ENCODE results near the gene MYO9A. TPM values are rescaled to one million over a fixed set of nuclear protein-coding genes. Genes with fewer than 3 reads are reported as not detected.
"Not testable (repeated sequence)": the region's sequence is repeated elsewhere in the genome, so short reads cannot be mapped to it uniquely, and the experiment has no call there.

The MYO9A gene
- polyA plus RNA-seq, 10 donors, result 23.1 to 41.7 (median 28.6) TPM

DNA sequence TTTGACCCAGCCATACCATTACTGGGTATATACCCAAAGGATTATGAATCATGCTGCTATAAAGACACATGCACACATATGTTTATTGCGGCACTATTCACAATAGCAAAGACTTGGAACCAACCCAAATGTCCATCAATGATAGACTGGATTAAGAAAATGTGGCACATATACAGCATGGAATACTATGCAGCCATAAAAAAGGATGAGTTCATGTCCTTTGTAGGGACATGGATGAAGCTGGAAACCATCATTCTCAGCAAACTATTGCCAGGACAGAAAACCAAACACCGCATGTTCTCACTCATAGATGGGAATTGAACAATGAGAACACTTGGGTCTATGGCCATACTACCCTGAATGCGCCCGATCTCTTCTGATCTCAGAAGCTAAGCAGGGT lies 259.7 kb downstream of the MYO9A start:
- DNase-seq, result not testable (repeated sequence)

DNA sequence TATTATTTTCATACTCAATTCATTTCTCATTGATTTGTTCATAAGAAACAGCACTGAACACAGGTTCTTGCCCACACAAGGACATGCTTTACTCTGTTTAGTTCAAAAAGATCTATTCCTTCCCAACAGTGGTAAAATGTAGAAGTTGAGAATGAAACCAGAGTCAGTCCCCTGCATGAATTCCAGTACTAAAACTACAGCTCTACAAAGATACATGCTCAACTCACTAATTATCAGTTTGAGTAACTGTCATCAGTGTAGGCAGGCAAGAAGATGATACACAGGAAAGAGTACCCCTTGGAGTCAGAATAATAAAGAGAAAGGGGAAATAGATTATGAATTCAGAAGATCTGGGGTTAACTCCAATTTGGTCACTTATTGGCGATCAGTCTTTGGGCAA lies 264.4 kb downstream of the MYO9A start:
- no peak for DNase-seq

DNA sequence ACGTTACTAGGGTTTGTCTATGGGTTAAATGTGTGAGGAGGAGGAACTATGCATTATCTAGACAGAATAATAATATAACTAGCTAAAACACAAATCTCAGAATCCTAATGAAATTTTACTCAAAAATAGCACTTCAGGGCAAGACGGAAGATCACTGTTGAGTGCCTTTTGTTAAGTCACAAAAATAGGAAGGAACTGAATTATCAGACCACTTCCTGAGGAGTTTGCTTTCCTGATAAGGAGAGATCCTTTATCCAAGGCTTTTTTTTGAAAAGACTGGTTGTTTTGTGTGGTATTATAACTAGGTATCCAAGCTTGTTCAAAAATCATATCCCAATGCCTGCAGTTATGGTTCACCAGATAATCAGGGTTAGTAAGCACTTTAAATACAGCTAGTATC lies 273.0 kb downstream of the MYO9A start:
- DNase-seq, result no peak

DNA sequence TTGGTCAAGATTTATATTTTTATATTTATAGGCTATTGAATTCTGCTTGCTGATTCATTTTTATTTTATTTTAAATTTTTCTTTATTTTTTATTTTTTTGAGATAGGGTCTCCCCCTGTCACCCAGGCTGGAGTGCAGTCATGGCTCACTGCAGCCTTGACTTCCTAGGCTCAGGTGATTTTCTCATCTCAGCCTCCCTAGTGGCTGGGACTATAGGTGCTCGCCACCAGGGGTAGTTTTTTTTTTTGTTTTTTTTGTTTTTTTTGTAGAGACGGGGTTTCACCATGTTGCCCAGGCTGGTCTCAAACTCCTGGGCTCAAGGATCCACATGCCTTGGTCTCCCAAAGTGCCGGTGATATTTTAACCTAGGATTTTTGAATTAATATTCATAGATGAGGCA lies 276.4 kb downstream of the MYO9A start:
- DNase-seq, result no peak

DNA sequence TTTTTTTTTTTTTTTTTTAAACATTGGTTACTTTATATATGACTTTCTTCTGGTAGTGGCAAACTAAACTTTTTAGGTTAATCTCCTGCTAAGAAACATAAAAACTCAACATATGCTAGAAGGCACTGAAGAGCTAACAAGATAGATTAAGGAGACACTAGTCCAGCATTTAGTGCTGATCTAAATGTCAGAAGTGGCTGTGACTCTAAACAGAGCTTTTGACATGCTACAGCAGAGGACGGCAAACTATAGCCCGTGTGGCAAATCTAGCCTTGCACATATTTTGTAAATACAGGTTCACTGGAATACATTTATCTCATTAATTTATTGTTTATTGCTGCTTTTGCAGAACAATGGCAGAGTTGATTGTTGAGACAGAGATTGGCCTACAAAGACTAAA lies 287.0 kb downstream of the MYO9A start:
- DNase-seq, result no peak

DNA sequence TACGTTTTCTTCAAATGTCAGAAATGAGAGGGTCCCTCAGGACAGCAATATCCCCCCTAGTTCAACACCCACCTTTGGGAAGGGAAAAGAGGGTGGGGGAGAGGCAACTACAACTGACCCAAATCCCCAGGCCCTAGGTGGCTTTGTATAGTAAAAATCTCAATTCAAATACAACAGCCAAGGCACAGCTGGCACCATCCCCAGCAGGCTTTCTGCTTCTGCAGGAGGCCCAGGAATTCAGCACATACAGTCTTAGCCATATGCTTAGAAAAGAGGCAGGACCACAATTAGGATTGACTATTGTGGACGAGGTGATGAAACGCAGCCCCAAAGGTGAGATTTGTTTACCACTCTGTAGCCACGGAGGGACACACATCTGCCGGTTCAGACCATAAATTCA lies 291.8 kb downstream of the MYO9A start:
- DNase-seq, result no peak

DNA sequence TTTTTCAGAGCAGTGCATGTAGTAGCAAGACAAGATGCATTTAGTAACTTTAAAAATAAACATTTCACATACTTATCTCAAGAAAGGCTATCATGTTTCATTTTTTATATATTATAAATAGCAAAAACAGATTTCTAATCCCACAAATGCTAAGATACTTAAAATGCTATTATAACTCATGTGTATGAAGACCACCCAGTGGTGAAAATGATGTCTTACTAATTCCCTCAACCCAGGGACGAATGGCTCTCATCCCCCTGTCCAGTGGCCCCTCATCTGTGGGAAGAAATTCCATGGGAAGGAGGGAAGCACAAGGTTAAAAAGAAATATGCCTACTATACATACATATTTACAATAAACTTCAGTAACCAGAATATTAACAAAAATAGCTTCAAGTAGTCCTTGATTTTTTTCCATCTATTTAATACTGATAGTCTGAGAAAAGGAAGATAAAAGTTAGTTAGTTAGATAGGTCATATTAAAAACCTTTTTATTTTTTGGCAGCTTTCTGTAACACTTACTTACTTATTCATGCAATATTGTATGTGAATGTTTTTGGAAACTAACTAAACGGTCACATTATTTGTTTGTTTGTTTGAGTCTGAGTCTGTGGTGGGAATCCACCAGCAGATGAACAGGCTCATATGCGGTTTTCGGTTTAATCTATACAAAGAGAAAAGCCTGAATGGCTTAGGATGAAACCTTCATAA lies 292.8 kb downstream of the MYO9A start:
- DNase-seq, result no peak

DNA sequence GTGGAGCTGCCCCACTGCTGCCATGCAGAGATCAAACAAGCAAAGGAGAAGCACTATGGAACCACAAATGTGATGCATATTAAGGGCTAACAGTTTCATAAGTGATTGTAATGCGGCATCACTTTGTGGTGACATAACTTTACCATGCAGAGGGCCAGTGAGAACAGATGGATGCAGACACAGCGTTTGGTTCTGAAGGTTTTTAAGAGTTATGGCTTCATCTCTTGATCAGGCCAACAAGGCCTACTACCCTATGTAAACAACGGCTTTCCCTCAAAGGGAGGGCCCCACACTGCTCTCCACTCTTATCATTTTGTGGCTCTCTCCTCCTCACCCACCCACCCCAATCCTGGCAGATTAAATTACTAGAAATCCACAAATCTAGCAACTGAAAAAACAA lies 294.1 kb downstream of the MYO9A start:
- DNase-seq, result no peak

DNA sequence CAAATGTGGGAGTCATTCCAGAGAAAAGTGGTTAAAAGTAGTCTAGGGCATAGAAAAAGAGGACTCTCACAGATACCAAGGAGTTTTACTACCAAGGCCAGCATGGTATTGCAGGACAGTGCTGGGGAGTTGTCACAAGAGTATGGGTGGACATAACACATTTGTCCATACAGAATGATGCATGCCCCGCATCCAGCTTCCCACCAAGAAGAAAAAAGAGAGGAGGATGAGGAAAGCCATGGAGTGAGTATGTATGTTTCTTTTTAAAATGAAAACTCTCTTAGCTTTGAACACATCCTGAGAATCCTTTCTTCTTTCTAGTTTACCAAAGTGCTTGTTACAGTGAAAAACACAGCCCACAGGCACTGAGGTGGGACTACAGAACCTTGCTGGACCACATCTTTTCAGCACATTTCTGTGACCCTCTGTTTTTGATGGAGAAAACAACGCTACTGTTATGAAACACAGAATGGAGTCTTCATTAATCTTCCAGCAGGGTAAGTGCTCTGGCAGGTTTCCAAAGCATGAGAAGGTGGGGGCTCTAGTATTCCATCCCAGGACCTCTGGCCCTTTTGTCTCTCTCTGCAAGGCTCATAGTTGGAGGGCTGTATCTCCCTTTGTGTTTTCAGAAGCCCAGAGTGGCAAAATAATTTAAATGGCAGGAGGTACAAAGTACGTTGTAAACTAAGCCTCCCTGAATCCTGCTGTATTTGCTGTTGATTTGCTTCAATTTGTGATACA lies 294.9 kb downstream of the MYO9A start:
- DNase-seq, result no peak

DNA sequence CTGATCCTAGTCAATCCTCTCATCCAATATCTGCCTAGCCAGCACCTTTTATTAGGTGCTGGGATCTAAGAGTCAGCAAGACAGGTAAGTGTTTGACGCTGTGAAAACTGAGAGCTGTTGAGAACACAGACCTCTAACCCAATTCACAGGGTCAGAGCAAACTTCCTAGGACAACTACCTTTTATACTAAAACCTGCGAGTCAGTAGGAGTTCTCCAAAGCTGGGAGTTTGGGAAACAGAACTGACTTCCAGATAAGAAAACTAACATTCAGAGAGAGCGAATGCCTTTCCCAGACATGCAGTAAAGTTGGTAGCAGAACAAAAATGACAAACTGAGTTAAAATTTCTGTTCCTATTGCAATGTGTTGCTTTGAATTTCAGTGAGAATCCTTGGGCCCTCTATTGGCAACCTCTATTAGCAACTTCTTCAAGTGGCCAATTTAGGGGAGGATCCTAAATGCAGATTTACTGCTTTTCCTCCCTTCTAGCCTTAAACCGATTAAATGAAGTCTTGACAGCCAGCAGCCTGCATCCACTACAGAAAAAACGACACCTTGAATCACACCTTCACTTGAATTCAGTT lies 296.3 kb downstream of the MYO9A start:
- no peak for DNase-seq

DNA sequence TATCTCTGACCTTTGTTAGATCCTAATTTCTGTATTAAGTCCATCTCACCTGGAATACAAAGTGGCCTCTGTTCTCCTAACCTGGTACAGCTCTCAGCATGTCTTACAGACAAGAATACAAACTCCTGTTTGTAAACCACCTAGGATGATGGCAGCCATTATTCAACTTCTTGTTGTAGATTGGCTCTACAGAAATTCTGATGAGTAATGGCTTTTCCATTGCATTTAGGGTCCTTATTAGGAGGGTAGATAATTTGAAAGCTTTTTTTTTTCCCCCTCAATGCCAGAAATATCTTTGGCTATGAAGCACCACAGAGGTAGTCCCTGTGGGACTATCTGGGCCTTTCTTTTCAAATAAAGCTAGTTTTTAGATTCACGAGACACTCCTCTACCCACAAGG lies 297.8 kb downstream of the MYO9A start:
- no peak for DNase-seq

DNA sequence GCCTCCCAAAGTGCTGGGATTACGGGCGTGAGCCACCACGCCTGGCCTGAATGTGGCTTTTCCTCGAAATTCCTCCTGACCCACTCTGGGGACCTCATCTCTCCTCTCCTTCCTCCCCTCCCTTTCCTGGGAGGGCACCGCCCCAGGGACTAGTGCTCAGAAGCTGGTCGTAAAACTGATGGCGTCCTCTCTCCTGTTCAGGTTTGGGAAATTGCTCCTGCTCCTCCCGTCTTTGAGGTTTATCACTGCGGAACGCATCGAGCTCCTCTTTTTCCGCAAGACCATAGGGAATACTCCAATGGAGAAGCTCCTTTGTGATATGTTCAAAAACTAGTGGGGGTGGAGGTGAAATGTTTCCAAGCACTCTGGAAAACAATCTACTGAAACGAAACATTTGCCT lies 300.6 kb downstream of the MYO9A start:
- no peak for DNase-seq

DNA sequence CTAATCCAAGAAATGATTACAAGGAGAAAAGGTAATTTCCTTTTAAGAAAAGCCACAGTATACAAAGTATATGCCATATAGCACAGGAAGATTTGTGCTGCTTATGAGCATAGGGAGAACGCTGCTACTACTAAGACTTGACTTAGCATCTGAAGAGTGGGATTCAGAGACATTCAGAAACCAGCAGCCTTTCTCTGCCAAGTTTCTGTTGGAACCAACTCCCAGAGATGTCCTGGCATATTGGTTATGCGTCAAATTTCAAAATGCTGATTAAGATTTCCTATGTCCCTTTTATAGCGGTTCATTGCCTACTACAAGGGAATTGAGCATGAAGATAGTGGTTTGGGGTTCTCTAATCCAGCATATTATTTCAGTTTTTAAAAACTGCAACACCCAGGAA lies 302.6 kb downstream of the MYO9A start:
- DNase-seq, result no peak

DNA sequence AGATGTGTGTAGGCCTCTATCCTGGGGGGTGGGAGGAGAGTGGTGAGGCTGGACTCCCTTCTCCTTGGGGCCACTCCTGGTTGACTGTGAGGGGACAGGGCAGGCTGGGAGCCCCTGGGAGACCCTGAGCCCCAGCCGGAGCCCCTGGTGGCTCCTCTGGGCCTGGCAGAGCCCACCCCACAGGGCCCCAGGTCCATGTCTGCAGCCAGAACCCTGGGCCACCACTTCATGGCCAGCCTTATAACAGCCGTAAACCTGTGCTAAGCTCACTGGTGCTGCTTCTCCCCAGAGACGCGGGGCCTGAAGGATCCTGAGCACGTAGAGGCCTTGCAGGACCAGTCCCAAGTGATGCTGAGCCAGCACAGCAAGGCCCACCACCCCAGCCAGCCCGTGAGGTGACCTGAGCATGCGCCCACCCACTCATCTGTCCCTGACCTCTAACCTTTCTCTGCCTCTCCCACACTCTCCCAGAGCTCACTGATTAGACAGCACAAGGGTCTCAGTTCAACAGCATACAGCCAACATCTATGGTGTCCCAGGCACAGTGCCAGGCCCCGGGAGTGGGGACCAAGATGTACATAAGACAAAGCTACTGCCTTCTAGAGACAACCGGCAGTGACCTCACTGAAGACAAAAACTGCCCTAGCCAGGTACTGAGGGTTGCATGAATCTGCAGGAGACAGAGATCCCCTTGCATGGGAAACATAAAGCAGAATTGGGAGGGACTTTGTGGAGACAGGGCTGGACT lies 304.1 kb downstream of the MYO9A start:
- no peak for DNase-seq

DNA sequence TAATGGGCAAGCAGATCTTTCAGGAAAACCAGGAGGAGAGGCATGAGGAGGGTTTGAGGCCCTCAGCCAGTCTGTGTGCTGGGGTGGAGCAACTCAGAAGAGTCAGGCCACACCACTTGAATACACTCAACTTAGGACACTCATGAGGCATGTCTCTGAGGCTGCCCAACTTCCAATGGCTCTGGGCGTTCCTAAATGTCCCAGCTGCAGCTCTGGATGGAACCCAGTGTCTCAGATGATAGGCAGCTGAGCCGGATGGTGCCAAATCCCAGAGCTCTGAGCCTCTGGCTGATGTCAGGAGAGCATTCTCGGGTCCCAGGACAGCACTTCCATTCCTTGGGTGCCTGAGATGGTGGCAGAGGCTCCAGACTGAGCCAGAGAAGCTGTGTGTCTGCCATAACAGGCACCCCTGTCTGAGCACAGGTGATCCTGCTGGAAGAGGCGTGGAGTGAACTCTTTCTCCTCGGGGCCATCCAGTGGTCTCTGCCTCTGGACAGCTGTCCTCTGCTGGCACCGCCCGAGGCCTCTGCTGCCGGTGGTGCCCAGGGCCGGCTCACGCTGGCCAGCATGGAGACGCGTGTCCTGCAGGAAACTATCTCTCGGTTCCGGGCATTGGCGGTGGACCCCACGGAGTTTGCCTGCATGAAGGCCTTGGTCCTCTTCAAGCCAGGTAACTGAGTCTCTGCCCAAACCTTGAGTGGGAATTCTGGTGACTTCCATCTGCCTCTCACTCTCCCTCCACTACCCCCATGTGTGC lies 304.8 kb downstream of the MYO9A start:
- DNase-seq, result peak; percentile 35 to 69 (median 56)

DNA sequence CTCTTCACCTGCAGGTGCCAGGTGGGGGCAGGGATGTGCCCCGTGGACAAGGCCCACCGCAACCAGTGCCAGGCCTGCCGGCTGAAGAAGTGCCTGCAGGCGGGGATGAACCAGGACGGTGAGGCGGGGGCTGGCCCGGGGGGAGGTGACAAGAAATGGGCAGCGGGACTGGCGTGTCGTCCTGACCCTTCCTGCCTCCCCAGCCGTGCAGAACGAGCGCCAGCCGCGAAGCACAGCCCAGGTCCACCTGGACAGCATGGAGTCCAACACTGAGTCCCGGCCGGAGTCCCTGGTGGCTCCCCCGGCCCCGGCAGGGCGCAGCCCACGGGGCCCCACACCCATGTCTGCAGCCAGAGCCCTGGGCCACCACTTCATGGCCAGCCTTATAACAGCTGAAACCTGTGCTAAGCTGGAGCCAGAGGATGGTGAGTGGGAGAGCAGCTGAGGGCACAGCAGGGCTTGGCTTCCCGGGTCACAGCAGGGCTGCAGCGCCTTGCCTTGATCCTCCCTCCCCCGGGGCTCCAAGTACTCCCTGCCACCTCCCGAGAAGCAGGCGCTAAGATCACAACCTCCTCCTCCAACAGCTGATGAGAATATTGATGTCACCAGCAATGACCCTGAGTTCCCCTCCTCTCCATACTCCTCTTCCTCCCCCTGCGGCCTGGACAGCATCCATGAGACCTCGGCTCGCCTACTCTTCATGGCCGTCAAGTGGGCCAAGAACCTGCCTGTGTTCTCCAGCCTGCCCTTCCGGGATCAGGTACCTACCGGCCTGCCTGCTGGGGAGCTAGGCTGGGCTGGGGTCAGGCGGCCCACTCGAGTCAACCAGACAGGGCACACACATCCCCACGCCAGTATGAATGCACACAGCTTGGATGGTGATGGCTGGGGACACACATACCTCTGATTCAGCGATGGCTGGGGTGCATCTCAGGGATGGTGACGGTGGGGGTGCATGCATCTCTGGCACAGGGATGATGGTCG lies 305.9 kb downstream of the MYO9A start:
- DNase-seq, result no peak

DNA sequence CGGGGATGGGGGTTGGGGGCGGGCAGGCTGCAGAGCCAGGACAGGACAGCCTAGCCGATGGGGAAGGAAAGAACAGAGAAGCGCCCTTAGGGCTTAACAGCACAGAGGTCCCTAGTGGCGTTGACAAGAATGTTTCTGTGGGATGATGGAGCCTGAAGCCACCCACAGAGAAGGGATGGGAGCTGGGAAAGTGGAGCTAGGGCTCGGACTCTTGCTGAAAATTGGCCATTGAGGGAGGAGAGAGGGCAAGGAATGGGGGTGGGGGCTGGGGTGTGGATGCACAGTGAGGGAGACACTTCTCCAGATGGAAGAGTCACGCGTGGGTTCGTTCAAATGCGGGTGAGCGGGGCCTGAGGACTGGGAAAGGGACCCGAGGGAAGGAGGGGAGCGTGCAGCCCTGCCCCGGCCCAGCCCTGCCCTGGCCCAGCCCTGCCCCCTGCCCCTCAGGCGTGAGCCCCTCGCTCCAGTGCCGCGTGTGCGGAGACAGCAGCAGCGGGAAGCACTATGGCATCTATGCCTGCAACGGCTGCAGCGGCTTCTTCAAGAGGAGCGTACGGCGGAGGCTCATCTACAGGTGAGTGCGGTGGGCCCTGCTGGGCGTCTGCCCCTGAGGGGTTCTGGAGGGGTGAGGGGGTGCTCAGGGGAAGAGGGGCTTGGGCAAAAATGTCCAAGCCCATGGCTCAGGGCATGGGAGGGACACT lies 306.8 kb downstream of the MYO9A start:
- DNase-seq, result no peak

DNA sequence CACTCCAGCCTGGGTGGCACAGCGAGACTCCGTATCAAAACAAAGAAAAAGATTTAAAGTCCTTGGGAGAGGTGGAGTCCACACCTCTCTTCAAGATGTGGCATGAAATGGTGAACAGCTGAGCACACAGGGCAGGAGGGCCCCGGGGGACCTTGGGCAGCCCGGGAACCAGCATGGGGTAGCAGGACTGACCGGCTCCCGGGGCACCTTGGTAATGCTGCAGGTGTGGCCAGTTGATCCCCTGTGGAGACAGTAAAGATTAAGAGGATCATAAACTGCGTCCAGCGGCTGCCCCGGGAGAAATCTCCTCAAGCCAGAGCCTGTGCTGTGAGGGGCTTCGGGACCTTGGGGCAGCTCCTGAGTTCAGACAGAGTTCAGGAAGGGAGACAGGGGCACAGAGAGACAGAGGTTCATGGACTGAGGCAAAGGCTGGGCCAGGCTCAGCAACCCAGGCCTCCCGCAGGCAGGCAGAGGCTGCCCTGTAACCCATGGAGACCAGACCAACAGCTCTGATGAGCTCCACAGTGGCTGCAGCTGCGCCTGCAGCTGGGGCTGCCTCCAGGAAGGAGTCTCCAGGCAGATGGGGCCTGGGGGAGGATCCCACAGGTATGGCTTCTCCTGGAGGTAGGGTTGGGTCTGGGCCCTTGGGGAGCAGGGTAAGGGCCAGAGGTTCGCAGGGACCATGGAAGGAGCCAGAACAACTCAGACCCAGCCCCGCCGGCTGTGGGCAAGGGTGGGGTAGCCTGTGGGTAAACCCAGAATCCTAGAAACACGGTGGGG lies 307.5 kb downstream of the MYO9A start, which contains the start of gene NR2E3:
TSS of gene NR2E3 (plus strand) at position 299 of the 780 bp plus-strand sequence. CDS start at position 489, 190 bp downstream.
- DNase-seq, result no peak

DNA sequence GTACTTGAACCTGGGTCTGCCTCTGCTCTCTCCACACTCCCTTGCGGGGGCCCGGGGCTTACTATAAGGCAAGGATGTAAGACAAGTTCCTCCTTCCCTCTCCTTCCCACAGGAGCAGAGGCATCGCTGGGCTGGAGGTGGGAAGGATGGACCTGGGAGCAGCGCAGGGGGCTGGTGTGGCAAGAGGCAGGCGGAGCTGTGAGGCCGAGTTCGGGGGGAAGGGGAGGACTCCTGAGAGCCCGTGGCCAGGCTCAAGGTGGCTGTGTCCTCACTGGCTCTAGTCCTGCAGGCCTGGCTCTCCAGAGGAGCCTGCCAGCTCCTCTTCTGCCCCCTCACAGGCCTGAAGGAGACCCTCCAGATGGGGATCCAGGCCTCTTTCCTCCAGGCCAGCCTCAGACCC lies 308.6 kb downstream of the MYO9A start:
- DNase-seq, result no peak
